GM21529 (cell line): Measurements from ENCODE around the gene TRUB2.

Experiments
- ATAC-seq: cut with Tn5 transposase; IDR thresholded peaks from one replicate; pipeline ENCODE4 v1.9.1; 2021; ENCODE audit not compliant: unreplicated experiment

TRUB2 gene

GRCh38 chr9:128274245-128274644, 48.0 kb downstream of the TRUB2 start:
- no peak for ATAC-seq

DNA sequence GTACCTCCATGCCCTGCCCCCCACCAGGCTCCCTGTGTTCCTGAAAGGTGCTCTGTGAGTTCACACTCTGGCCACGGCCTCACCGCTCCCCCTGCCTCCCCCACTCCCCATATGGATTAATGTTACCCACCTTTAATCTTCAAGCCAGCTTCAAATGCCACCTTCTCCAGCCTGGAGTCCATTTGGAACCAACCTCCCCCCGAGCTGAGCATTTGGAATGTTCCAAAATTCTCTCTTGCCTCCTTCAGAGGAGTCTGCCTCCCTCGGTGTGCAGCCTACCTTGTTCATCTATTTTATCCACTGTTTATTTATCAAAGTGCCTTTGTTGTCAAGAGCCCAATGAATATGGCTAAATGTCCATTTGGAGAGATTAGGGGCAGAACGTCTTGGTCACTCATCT, 50.7 kb downstream of the TRUB2 start:
- no peak for ATAC-seq

GRCh38 chr9:128271112-128271511, 51.1 kb downstream of the TRUB2 start:
- ATAC-seq: no peak

- no peak for ATAC-seq
These were observed 55.2 kb downstream of the TRUB2 start for GRCh38 chr9:128266868-128267590.

GRCh38 chr9:128265348-128265847, 56.8 kb downstream of the TRUB2 start:
- ATAC-seq: no peak

DNA sequence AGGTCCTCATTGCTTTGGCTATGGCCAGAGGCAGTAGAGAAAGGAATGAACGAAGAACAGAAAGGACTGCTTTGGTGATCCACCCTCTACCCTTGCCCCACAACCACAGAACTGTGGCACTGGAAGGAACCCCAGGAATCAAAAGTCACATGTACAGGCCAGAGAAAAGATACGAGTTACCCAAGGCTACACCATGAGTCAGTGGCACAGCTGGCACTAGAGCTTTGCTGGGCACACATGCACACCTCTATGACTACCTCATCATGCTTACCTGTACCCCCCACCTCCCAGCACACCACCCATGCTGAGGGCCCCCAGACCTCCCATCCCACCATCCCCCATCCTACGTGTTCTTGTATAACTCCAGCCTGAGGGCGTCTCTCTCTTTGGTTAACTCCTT, 59.6 kb downstream of the TRUB2 start:
- no peak for ATAC-seq

DNA sequence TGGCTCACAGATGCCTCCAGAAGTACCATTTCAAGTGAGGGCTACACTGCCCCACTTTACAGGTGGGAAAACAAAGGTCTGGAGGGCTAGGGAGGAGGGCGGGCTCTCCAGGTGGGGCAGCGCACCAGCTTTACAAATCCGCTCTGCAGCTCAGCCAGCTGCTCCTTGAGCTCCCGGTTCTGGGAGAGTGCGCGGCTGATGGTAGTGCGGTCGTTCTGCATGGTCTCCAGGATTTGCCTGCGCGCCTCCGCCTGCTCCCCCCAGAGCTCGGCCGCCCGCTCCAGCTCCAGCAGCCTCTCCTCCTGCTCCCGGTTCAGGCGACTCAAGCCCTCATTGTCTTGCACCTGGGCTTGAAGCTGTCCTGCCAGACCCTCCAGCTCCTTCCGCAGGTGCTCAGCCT, 61.9 kb downstream of the TRUB2 start:
- ATAC-seq: no peak

DNA sequence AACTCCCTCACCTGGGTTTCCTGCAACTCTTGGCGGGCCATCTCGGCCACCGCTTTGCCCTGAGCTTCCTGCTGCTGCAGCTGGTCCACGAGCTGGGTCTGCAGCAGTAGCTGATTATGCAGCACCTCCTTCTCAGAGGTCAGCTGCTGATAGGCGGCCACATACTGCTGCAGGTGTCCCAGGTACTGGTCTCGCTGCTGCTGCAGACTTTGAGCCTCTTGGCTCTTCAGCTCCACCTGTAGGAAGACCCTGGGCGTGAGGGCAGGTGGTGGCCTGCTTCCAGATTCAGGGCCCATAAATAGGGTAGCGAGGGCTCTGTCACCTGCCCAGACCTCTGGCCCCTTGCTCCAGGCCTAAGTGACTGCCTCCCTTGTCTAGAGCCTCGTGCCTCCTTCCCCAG, 63.1 kb downstream of the TRUB2 start:
- ATAC-seq: no peak

DNA sequence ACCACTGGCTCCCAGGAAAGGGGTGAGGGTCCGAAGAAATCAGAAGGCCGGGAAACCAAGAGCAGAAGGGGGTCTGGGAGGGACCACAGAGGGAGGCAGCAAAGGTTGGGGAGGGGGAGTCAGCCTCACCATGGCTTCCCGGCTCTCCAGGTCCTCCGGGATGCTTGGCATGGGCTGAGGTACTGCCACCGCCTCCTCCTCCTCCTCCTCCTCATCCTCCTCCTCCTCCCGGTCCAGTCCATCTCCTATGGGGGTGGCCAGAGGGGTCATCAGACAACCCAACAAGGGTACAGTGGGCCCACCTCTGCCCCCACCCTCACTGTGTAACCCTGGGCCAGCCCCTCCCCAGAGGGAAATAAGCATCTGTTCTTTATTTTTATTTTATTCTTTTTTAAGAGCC, 63.9 kb downstream of the TRUB2 start:
- ATAC-seq: no peak

DNA sequence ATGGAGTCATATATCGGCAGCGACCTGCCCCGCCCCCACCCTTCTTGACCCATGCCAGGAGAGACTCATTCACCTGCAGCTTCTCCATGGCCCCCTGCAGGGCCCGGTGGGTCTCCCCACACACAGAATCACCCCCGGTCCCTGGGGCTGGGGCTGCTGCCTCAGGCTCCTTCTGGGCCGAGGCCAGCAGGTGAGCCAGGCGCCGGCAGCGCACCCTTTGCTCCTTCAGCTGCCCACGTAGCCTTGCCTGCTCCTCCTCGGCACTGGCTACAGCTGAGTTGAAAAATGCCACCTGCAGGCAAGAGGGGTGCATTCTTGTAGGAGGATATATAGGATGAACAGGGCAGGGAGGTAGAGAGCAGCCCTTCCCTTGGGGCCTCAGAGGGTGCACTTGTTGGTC, 64.3 kb downstream of the TRUB2 start:
- ATAC-seq: no peak

DNA sequence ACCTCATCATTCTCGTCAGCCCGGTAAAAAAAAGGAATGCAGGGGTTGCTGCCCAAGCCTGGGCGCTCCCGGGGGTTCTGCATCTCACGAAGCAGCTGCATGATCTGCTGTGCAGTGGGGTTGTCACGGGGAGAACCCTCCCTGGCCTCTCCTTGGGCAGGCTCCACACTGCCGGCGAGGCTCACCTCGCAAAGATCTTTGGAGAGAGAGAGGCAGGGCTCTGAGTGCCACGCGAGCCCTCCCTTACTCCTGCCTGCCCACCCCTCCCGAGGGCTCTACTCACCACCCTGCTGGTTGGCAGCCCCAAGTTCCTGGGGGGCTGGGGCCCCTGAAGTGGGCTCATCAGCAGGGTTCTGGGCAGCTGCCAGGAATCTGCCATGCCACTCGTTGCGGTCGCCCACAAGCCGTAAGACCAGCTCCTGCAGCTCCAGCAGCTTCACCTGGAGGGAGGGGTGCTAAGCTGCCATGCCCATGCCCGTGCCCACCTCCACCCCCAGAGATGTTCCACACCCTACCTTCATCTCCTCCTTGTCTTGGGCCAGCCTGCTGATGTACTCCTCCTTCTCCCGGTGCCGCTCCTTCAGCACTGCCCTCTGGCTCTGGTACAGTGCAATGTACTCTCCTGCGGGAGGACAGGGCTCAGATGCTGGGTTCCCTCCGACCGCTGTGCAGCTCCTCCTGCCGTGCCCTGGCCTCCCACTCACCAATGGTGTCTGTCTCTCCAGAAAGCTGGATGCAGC, 65.0 kb downstream of the TRUB2 start:
- ATAC-seq: no peak
